ENCODE data around the gene SLC22A15. TPM values are rescaled to one million over a fixed set of nuclear protein-coding genes. Genes with fewer than 3 reads are reported as not detected.

SLC22A15 gene
- polyA plus RNA-seq, 1 donor from 2014 or later: 3.1 TPM

DNA sequence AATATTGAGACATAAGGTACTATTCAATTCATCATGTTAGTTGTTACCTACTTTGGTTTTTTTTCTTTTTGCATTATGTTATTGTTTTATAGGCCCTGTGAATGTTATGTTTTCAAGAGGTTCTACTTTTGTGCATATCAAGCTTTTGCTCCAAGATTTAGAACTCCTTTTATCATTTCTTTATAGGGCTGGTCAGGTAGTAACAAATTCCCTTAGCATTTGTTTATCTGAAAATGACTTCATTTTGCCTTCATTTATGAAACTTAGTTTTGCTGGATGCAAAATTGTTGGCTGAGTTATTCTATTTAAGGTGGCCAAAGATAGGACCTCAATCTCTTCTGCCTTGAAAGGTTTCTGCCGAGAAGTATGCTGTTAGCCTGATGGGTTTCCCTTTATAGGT is 113.6 kb downstream of the SLC22A15 start:
- H3K4me3 ChIP-seq (ENCODE audit: low read length): no peak overlapping the region
- no peaks in the 10 kb centered on the region for H3F3A ChIP-seq (ENCODE audit: insufficient read depth, low read length, poor library complexity, severe bottlenecking)
- H2AFZ ChIP-seq (ENCODE audit: low read depth, low read length): no peak overlapping the region
- no peak overlapping the region for H3K27ac ChIP-seq (ENCODE audit: low read length)
- H3K9me3 ChIP-seq (ENCODE audit: low read length): no peaks in the 10 kb centered on the region
- H3K79me2 ChIP-seq (replicated peaks; ENCODE audit: insufficient read depth, low read length): no peaks in the 10 kb centered on the region
- no peaks in the 10 kb centered on the region for H4K20me1 ChIP-seq (ENCODE audit: insufficient read depth)
- no peak overlapping the region for H3K9ac ChIP-seq (ENCODE audit: low read length)
- H3K4me2 ChIP-seq (ENCODE audit: low read length): no peak overlapping the region
- TF ChIP-seq SMC3 (conservative IDR thresholded peaks at IDR 0.05; ENCODE audit: poor library complexity): no peak
- TF ChIP-seq, protein P1, sequence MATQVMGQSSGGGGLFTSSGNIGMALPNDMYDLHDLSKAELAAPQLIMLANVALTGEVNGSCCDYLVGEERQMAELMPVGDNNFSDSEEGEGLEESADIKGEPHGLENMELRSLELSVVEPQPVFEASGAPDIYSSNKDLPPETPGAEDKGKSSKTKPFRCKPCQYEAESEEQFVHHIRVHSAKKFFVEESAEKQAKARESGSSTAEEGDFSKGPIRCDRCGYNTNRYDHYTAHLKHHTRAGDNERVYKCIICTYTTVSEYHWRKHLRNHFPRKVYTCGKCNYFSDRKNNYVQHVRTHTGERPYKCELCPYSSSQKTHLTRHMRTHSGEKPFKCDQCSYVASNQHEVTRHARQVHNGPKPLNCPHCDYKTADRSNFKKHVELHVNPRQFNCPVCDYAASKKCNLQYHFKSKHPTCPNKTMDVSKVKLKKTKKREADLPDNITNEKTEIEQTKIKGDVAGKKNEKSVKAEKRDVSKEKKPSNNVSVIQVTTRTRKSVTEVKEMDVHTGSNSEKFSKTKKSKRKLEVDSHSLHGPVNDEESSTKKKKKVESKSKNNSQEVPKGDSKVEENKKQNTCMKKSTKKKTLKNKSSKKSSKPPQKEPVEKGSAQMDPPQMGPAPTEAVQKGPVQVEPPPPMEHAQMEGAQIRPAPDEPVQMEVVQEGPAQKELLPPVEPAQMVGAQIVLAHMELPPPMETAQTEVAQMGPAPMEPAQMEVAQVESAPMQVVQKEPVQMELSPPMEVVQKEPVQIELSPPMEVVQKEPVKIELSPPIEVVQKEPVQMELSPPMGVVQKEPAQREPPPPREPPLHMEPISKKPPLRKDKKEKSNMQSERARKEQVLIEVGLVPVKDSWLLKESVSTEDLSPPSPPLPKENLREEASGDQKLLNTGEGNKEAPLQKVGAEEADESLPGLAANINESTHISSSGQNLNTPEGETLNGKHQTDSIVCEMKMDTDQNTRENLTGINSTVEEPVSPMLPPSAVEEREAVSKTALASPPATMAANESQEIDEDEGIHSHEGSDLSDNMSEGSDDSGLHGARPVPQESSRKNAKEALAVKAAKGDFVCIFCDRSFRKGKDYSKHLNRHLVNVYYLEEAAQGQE (IDR thresholded peaks at IDR 0.05; ENCODE audit: borderline replicate concordance): no peak
- no peak for TF ChIP-seq MXI1 (conservative IDR thresholded peaks at IDR 0.05; ENCODE audit: poor library complexity, severe bottlenecking)
- no peak for TF ChIP-seq EP300 (conservative IDR thresholded peaks at IDR 0.05; ENCODE audit: poor library complexity, severe bottlenecking)
- no peak for TF ChIP-seq POLR2AphosphoS5 (IDR thresholded peaks at IDR 0.05)
- no peak for TF ChIP-seq TAF1 (IDR thresholded peaks at IDR 0.05; ENCODE audit: low read depth)
- H3K36me3 ChIP-seq (ENCODE audit: insufficient read depth, low read length): no peaks in the 10 kb centered on the region
- no peaks in the 10 kb centered on the region for H3K9me2 ChIP-seq (ENCODE audit: insufficient read depth, low read length)
- no peaks in the 10 kb centered on the region for H3K27me3 ChIP-seq (ENCODE audit: insufficient read depth, low read depth, low read length)

DNA sequence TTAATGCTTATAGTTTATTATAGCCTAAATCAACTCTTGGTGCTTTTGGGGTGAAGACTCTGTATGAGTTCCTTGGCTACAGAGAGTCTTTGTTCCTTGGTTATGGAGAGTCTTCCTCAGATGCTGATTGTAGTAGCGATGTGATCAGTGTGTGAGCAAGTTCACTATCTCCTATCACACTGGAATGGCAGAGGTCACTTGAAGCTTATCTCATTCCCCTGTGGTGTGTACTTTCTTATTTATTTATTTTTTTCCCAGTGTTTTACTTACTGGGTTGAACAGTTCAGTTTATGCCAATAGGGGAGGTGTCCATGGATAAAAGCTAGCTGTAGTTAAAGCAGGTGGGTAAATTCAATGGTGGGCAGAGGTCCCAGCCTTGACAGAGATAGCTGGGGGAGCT is 114.8 kb downstream of the SLC22A15 start:
- no peak overlapping the region for H3K9ac ChIP-seq (ENCODE audit: low read length)
- H3K4me3 ChIP-seq (ENCODE audit: low read length): no peak overlapping the region
- H3K79me2 ChIP-seq (replicated peaks; ENCODE audit: insufficient read depth, low read length): no peaks in the 10 kb centered on the region
- H3K9me3 ChIP-seq (ENCODE audit: low read length): no peaks in the 10 kb centered on the region
- H3K27ac ChIP-seq (ENCODE audit: low read length): no peak overlapping the region
- no peaks in the 10 kb centered on the region for H4K20me1 ChIP-seq (ENCODE audit: insufficient read depth)
- no peaks in the 10 kb centered on the region for H3K36me3 ChIP-seq (ENCODE audit: insufficient read depth, low read length)
- no peaks in the 10 kb centered on the region for H3K9me2 ChIP-seq (ENCODE audit: insufficient read depth, low read length)
- no peak overlapping the region for H3K4me2 ChIP-seq (ENCODE audit: low read length)
- no peaks in the 10 kb centered on the region for H3F3A ChIP-seq (ENCODE audit: insufficient read depth, low read length, poor library complexity, severe bottlenecking)
- no peaks in the 10 kb centered on the region for H3K27me3 ChIP-seq (ENCODE audit: insufficient read depth, low read depth, low read length)
- TF ChIP-seq POLR2AphosphoS5 (IDR thresholded peaks at IDR 0.05) (no peak), RAD21 (conservative IDR thresholded peaks at IDR 0.05) (no peak), EZH2 (IDR thresholded peaks at IDR 0.05; ENCODE audit: borderline replicate concordance, insufficient read depth, low read length, poor library complexity, severe bottlenecking) (no peak), MXI1 (conservative IDR thresholded peaks at IDR 0.05; ENCODE audit: poor library complexity, severe bottlenecking) (no peak), SMC3 (conservative IDR thresholded peaks at IDR 0.05; ENCODE audit: poor library complexity) (no peak), EP300 (conservative IDR thresholded peaks at IDR 0.05; ENCODE audit: poor library complexity, severe bottlenecking) (no peak), TAF1 (IDR thresholded peaks at IDR 0.05; ENCODE audit: low read depth) (no peak)
- TF ChIP-seq, protein P1 (IDR thresholded peaks at IDR 0.05; ENCODE audit: borderline replicate concordance): no peak
- TF ChIP-seq, protein P2, sequence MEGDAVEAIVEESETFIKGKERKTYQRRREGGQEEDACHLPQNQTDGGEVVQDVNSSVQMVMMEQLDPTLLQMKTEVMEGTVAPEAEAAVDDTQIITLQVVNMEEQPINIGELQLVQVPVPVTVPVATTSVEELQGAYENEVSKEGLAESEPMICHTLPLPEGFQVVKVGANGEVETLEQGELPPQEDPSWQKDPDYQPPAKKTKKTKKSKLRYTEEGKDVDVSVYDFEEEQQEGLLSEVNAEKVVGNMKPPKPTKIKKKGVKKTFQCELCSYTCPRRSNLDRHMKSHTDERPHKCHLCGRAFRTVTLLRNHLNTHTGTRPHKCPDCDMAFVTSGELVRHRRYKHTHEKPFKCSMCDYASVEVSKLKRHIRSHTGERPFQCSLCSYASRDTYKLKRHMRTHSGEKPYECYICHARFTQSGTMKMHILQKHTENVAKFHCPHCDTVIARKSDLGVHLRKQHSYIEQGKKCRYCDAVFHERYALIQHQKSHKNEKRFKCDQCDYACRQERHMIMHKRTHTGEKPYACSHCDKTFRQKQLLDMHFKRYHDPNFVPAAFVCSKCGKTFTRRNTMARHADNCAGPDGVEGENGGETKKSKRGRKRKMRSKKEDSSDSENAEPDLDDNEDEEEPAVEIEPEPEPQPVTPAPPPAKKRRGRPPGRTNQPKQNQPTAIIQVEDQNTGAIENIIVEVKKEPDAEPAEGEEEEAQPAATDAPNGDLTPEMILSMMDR (IDR thresholded peaks at IDR 0.05; ENCODE audit: poor library complexity, severe bottlenecking): no peak
- no peak overlapping the region for H2AFZ ChIP-seq (ENCODE audit: low read depth, low read length)
